SK-N-MC (cell line): ENCODE measurements around the gene LAPTM4A.

Experiments
- EZH2 ChIP-seq: fragments of 200-600 bp; sonication (generic); IDR thresholded peaks from one replicate; pipeline ENCODE4 v1.6.1; 2017; ENCODE audit warnings: antibody characterized with exemption
- POLR2AphosphoS5 ChIP-seq: IDR thresholded peaks from 2 replicates; pipeline ENCODE4 v1.6.1; 2012; ENCODE audit warnings: mild to moderate bottlenecking, low read depth, low read length, borderline replicate concordance

DNA sequence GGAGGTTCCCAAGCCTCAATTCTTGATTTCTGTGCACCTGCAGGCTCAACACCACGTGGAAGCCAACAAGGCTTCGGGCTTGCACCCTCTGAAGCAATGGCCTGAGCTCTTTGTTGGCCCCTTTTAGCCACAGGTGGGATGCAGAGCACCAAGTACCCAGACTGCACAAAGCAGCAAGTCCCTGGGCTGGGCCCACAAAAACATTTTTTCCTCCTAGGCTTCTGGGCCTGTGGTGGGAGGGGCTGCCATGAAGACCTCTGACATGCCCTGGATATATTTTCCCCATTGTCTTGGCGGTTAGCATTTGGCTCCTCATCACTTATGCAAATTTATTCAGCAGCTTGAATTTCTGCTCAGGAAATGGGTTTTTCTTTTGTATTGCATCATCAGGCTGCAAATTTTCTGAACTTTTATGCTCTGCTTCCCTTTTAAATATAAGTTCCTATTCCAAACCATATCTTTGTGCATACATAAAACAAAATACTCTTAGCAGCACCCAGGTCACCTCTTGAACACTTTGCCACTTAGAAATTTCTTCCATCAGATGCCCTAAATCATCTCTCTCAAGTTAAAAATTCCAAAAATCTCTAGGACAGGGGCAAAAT is 29.9 kb downstream of the LAPTM4A start:
- no peak for TF ChIP-seq EZH2
- TF ChIP-seq POLR2AphosphoS5, result no peak
